ENCODE measurements around the gene RPS19BP1. TPM values are rescaled to one million over a fixed set of nuclear protein-coding genes. Genes with fewer than 3 reads are reported as not detected.
"Not testable (repeated sequence)": the region's sequence is repeated elsewhere in the genome, so short reads cannot be mapped to it uniquely, and the experiment has no call there.

RPS19BP1 gene
- total and polyA plus RNA-seq, 4 donors, result 30.5 to 96.6 (median 88.3) TPM

- Histone ChIP-seq H3K27ac (ENCODE audit: low read depth, low read length) (no peak overlapping the region), H3K27me3 (ENCODE audit: control insufficient read depth, insufficient read depth, low read length) (no peaks in the 10 kb centered on the region), H3K36me3 (ENCODE audit: control insufficient read depth, insufficient read depth, low read length) (peaks cover 50% of the 10 kb centered on the region), H3K4me3 (ENCODE audit: low read depth, low read length) (no peak overlapping the region), H3K9me3 (ENCODE audit: control insufficient read depth, insufficient read depth, low read length) (no peaks in the 10 kb centered on the region), H3K4me1 (ENCODE audit: control insufficient read depth, insufficient read depth, low read length) (peaks cover 15% of the 10 kb centered on the region)
- WGBS (ENCODE audit: insufficient coverage), result 100% methylated on average over 6 of the region's 12 CpGs
- no peak for DNase-seq (ENCODE audit: low read depth in 4 of 6, low spot score in 6 of 6)
Observed at GRCh38 chr22:39515266-39516050, 17.1 kb downstream of the RPS19BP1 start.

GRCh38 chr22:39514373-39514973, 18.1 kb downstream of the RPS19BP1 start:
- no peak overlapping the region for H3K4me3 ChIP-seq (ENCODE audit: low read depth, low read length)
- 40% methylated on average over 1 of the region's 8 CpGs for WGBS (ENCODE audit: insufficient coverage)
- DNase-seq (ENCODE audit: low read depth in 4 of 6, low spot score in 6 of 6), result peak in 2 of 6 donors; percentile 65 to 67
- H3K27ac ChIP-seq (ENCODE audit: low read depth, low read length), result no peak overlapping the region
- H3K36me3 ChIP-seq (ENCODE audit: control insufficient read depth, insufficient read depth, low read length), result peaks cover 56% of the 10 kb centered on the region
- peaks cover 13% of the 10 kb centered on the region for H3K4me1 ChIP-seq (ENCODE audit: control insufficient read depth, insufficient read depth, low read length)
- H3K27me3 ChIP-seq (ENCODE audit: control insufficient read depth, insufficient read depth, low read length), result no peaks in the 10 kb centered on the region
- no peaks in the 10 kb centered on the region for H3K9me3 ChIP-seq (ENCODE audit: control insufficient read depth, insufficient read depth, low read length)

- 94% methylated on average over 18 of the region's 18 CpGs for WGBS (ENCODE audit: insufficient coverage)
- Histone ChIP-seq H3K36me3 (ENCODE audit: control insufficient read depth, insufficient read depth, low read length) (peaks cover 62% of the 10 kb centered on the region), H3K27ac (ENCODE audit: low read depth, low read length) (no peak overlapping the region), H3K9me3 (ENCODE audit: control insufficient read depth, insufficient read depth, low read length) (no peaks in the 10 kb centered on the region), H3K4me3 (ENCODE audit: low read depth, low read length) (no peak overlapping the region), H3K4me1 (ENCODE audit: control insufficient read depth, insufficient read depth, low read length) (peaks cover 6% of the 10 kb centered on the region), H3K27me3 (ENCODE audit: control insufficient read depth, insufficient read depth, low read length) (no peaks in the 10 kb centered on the region)
- no peak for DNase-seq (ENCODE audit: low read depth in 4 of 6, low spot score in 6 of 6)
Observed at GRCh38 chr22:39513791-39514190, 18.8 kb downstream of the RPS19BP1 start.

GRCh38 chr22:39512026-39512425, 20.5 kb downstream of the RPS19BP1 start:
- Histone ChIP-seq H3K9me3 (ENCODE audit: control insufficient read depth, insufficient read depth, low read length) (no peaks in the 10 kb centered on the region), H3K27me3 (ENCODE audit: control insufficient read depth, insufficient read depth, low read length) (no peaks in the 10 kb centered on the region), H3K36me3 (ENCODE audit: control insufficient read depth, insufficient read depth, low read length) (peaks cover 72% of the 10 kb centered on the region), H3K4me3 (ENCODE audit: low read depth, low read length) (no peak overlapping the region), H3K4me1 (ENCODE audit: control insufficient read depth, insufficient read depth, low read length) (no peaks in the 10 kb centered on the region), H3K27ac (ENCODE audit: low read depth, low read length) (no peak overlapping the region)
- no peak for DNase-seq (ENCODE audit: low read depth in 4 of 6, low spot score in 6 of 6)
- WGBS (ENCODE audit: insufficient coverage), result 89% methylated on average over 10 of the region's 10 CpGs

GRCh38 chr22:39511226-39511625, 21.3 kb downstream of the RPS19BP1 start:
- 94% methylated on average over 9 of the region's 13 CpGs for WGBS (ENCODE audit: insufficient coverage)
- Histone ChIP-seq H3K4me3 (ENCODE audit: low read depth, low read length) (no peak overlapping the region), H3K36me3 (ENCODE audit: control insufficient read depth, insufficient read depth, low read length) (peaks cover 77% of the 10 kb centered on the region), H3K27ac (ENCODE audit: low read depth, low read length) (no peak overlapping the region), H3K4me1 (ENCODE audit: control insufficient read depth, insufficient read depth, low read length) (no peaks in the 10 kb centered on the region), H3K27me3 (ENCODE audit: control insufficient read depth, insufficient read depth, low read length) (no peaks in the 10 kb centered on the region), H3K9me3 (ENCODE audit: control insufficient read depth, insufficient read depth, low read length) (no peaks in the 10 kb centered on the region)
- DNase-seq (ENCODE audit: low read depth in 4 of 6, low spot score in 6 of 6), result no peak

- no peak overlapping the region for H3K27ac ChIP-seq (ENCODE audit: low read depth, low read length)
- no peak overlapping the region for H3K4me3 ChIP-seq (ENCODE audit: low read depth, low read length)
- H3K9me3 ChIP-seq (ENCODE audit: control insufficient read depth, insufficient read depth, low read length), result no peaks in the 10 kb centered on the region
- no peaks in the 10 kb centered on the region for H3K27me3 ChIP-seq (ENCODE audit: control insufficient read depth, insufficient read depth, low read length)
- no CpG with 5 or more reads among the region's 4 CpGs for WGBS (ENCODE audit: insufficient coverage)
- H3K4me1 ChIP-seq (ENCODE audit: control insufficient read depth, insufficient read depth, low read length), result no peaks in the 10 kb centered on the region
- DNase-seq (ENCODE audit: low read depth in 4 of 6, low spot score in 6 of 6), result no peak
- H3K36me3 ChIP-seq (ENCODE audit: control insufficient read depth, insufficient read depth, low read length), result peaks cover 81% of the 10 kb centered on the region
Observed at GRCh38 chr22:39510529-39511149, 21.9 kb downstream of the RPS19BP1 start.

- Histone ChIP-seq H3K27ac (ENCODE audit: low read depth, low read length) (no peak overlapping the region), H3K27me3 (ENCODE audit: control insufficient read depth, insufficient read depth, low read length) (no peaks in the 10 kb centered on the region), H3K36me3 (ENCODE audit: control insufficient read depth, insufficient read depth, low read length) (peaks cover 80% of the 10 kb centered on the region), H3K4me1 (ENCODE audit: control insufficient read depth, insufficient read depth, low read length) (peaks cover 5% of the 10 kb centered on the region), H3K9me3 (ENCODE audit: control insufficient read depth, insufficient read depth, low read length) (no peaks in the 10 kb centered on the region), H3K4me3 (ENCODE audit: low read depth, low read length) (no peak overlapping the region)
- DNase-seq (ENCODE audit: low read depth in 4 of 6, low spot score in 6 of 6), result no peak
- no CpG with 5 or more reads among the region's 4 CpGs for WGBS (ENCODE audit: insufficient coverage)
Observed at GRCh38 chr22:39508393-39508792, 24.2 kb downstream of the RPS19BP1 start.

- WGBS (ENCODE audit: insufficient coverage), result 96% methylated on average over 8 of the region's 10 CpGs
- peaks cover 66% of the 10 kb centered on the region for H3K36me3 ChIP-seq (ENCODE audit: control insufficient read depth, insufficient read depth, low read length)
- not testable (repeated sequence) for H3K9me3 ChIP-seq (ENCODE audit: control insufficient read depth, insufficient read depth, low read length)
Observed at GRCh38 chr22:39507021-39507420, 25.5 kb downstream of the RPS19BP1 start.

GRCh38 chr22:39504071-39504470, 28.5 kb downstream of the RPS19BP1 start:
- peaks cover 44% of the 10 kb centered on the region for H3K36me3 ChIP-seq (ENCODE audit: control insufficient read depth, insufficient read depth, low read length)
- no peaks in the 10 kb centered on the region for H3K9me3 ChIP-seq (ENCODE audit: control insufficient read depth, insufficient read depth, low read length)
- WGBS (ENCODE audit: insufficient coverage), result 97% methylated on average over 15 of the region's 16 CpGs
- H3K27ac ChIP-seq (ENCODE audit: low read depth, low read length), result no peak overlapping the region
- no peak overlapping the region for H3K4me3 ChIP-seq (ENCODE audit: low read depth, low read length)
- peaks cover 28% of the 10 kb centered on the region for H3K4me1 ChIP-seq (ENCODE audit: control insufficient read depth, insufficient read depth, low read length)
- H3K27me3 ChIP-seq (ENCODE audit: control insufficient read depth, insufficient read depth, low read length), result no peaks in the 10 kb centered on the region
- DNase-seq (ENCODE audit: low read depth in 4 of 6, low spot score in 6 of 6), result no peak

More at GRCh38 chr22:39507021-39507420, 25.5 kb downstream of the RPS19BP1 start:
- DNase-seq (ENCODE audit: low read depth in 4 of 6, low spot score in 6 of 6); H3K27me3 ChIP-seq (ENCODE audit: control insufficient read depth, insufficient read depth, low read length); H3K4me3 ChIP-seq (ENCODE audit: low read depth, low read length); H3K27ac ChIP-seq (ENCODE audit: low read depth, low read length): not testable (repeated sequence)
- peaks cover 12% of the 10 kb centered on the region for H3K4me1 ChIP-seq (ENCODE audit: control insufficient read depth, insufficient read depth, low read length)
